ENCODE measurements around the gene ST6GALNAC2.
"Not testable (repeated sequence)": the region's sequence is repeated elsewhere in the genome, so short reads cannot be mapped to it uniquely, and the experiment has no call there.

ST6GALNAC2 gene

DNA sequence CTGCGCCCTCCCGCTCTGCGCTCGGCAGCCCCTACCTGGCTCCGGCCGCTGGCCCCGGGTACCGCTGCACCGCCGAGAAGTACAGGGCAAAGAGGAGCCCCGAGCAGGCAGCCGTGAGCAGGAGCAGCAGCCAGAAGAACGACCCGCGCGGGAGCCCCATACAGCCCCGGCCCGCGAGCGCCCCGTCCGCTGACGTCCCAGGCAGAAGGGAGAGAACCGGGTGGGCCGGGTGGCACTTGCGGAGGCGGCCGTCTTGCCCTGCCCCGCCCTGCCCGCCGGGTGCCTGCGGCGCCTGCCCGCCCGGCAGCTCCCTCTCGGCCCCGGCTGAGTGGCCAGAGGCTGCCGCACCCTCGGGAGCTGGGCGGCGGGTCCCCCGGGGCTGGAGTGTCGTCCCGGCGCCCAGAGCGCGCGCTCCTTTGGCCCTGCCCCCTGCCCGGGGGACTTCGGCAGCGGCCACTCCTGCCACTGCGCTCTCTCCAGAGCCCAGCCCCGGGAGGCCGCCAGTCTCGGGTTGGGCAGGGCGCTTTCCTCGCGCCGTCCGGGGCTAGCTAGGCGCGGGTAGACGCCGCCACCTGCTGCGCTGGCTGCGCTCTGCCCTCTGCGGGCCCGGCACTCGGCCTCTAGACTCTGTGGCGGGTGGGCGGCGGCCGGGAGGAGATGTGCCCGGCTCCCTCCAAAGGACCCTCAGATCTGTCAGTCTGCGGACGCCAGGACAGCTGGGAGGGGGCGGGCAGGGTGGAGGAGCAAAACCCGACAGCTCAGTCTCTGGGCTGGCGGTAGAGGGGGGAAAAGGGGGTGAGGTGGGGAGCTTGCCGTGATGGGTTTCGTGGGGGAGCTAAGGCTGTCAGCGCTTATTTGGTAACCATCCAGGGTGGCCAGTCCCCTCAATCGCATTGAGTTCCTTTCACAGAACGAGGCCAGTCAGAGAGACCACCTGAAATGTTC lies at the start of gene ST6GALNAC2:
Gene ST6GALNAC2 (minus strand): TSS at position 212 of the 945 bp plus-strand sequence. CDS start 52 bp downstream, at position 160.
- peak; percentile 56 for DNase-seq

DNA sequence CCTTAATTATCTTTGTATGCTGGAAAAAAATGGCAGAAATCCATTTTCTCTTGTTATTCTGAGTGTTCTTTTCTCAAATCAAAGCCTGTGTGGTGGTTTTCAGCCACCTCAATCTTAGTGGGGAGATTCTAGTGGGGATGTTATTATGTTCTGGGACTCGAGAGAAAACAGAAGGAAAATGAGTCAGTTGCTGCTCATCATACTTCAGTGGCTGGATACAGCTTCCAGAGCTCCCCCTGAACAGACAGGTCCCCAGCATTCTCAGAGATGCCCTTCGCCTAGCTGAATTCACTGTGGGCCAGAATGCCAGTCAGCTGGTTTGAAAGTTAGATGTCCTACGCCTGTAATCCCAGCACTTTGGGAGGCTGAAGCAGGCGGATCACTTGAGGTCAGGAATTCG lies 49.4 kb upstream of the ST6GALNAC2 start:
- DNase-seq = no peak

GRCh38 chr17:76633628-76634328 lies 48.1 kb upstream of the ST6GALNAC2 start:
- no peak for DNase-seq

GRCh38 chr17:76631821-76632565 lies 46.3 kb upstream of the ST6GALNAC2 start:
- no peak for DNase-seq

GRCh38 chr17:76630151-76630550 lies 44.5 kb upstream of the ST6GALNAC2 start:
- DNase-seq = no peak

DNA sequence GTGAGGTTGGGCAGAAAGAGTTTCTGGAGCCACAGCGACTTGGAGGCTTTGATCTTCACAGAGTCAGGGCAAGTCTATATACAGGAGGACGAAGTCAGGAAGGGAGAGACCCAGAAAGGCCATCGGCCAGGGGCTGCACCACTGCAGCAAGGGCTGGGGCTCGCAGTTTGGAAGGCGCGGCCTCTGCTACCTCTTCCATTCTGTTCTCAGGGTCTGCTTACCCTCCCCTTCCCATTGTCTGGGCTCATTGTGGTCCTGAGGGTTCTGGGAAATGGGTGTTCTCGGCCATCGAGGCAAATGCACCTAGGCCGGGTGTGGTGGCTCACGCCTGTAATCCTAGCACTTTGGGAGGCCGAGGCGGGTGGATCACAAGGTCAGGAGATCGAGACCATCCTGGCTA lies 41.9 kb upstream of the ST6GALNAC2 start:
- no peak for DNase-seq

- DNase-seq = no peak
Measured at GRCh38 chr17:76626442-76626841, 40.8 kb upstream of the ST6GALNAC2 start.

- no peak for DNase-seq
Measured at GRCh38 chr17:76625496-76625895, 39.8 kb upstream of the ST6GALNAC2 start.

GRCh38 chr17:76623271-76624146 lies 37.8 kb upstream of the ST6GALNAC2 start:
- peak; percentile 65 for DNase-seq

DNA sequence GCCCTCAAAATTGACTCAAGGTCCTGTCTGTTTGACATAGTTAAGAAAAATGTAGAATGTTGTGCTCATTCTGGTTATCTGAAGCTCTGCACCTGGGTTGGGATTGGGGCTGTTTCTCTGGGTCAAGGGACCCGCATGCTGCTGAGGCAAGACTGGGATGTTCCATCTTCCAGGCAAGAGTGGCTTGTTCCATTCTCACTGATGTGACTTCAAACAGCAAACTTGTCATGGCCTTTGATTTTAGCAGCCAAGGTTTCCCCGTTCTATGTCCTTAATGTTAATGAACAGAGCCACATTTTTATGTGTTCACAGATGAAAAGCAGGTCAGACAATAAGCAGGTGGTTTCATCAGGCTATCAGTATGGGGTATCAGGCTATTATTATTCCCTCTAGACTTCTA lies 32.2 kb upstream of the ST6GALNAC2 start:
- no peak for DNase-seq

- no peak for DNase-seq
Measured at GRCh38 chr17:76614912-76615617, 29.4 kb upstream of the ST6GALNAC2 start.

GRCh38 chr17:76614064-76614759 lies 28.6 kb upstream of the ST6GALNAC2 start:
- DNase-seq = not testable (repeated sequence)

DNA sequence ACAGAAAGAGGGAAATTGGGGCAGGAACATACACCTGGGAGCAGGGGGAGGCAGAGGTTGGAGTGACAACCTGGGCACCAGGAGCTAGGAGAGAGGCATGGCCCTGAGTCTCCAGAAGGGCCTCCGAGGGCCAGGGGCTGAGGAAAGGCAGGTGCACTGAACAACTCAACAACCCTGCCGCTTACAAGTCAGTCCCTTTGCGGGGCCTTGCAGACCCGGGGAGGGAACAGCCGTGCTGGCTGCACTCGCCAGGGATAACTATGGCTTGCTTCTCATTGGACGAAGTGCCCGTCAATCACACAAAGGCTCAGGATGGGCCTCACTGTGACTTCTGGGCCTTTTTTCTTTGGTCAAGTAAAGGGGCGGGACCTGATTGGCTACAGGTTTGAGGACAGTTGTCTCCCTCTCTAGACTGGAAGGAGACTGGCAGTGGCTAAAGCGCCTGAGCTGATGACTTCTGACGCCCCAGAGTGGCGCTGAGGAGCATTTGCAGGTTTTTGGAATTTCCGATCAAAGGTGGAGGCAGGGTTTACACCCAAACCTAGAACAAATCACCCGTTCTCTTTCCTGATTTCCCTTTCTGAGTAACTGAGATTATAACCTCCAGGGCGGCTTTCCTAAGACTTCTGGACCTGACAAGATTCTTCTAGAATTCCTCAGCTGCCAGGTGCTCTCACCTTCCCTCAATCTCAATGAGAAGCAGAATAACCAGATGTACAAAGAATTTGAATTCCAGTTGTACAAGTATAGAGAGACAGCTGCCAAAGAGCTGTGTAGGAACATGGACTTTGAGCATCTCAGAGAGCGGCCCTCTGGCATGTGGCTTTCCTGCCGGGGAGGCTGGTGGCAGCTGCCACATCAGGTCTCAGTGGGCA lies 27.6 kb upstream of the ST6GALNAC2 start:
- no peak for DNase-seq

- no peak for DNase-seq
Measured at GRCh38 chr17:76612465-76612864, 26.8 kb upstream of the ST6GALNAC2 start.

DNA sequence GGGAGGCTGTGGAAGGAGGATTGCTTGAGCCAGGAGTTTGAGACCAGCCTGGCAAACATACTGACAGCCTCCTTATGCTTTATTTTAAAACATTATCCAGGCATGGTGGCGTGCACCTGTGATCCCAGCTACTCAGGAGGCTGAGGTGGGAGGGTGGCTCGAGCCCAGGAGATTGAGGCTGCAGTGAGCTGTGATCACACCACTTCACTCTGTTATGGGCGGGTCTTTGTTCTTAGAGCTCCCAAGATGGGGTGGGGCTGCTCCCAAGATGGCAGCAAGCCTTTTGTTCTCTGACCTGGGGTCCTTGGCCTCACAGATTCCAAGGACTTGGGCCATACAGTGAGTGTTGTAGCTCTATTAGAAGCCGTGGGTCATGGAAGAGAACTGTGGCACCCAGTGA lies 26.1 kb upstream of the ST6GALNAC2 start:
- DNase-seq = no peak

DNA sequence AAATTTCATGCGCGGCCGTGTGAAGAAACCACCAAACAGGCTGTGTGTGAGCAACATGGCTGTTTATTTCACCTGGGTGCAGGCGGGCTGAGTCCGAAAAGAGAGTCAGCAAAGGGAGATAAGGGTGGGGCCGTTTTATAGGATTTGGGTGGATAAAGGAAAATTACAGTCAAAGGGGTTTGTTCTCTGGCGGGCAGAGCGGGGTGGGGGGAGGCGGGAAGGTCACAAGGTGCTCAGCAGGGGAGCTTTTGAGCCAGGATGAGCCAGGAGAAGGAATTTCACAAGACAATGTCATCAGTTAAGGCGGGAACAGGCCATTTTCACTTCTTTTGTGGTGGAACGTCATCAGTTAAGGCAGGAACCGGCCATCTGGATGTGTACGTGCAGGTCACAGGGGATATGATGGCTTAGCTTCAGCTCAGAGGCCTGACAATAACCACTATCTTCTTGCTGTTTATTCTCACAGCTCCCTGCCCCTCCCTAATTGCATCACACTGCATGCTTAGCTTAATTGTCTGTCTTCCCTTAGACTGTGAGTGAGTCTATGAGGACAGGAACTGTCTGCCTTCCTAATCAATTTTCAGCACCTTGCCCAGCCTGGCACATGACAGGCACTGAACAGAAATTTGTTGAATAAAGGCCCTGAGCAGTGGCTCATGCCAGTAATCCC lies 25.6 kb upstream of the ST6GALNAC2 start:
- not testable (repeated sequence) for DNase-seq

DNA sequence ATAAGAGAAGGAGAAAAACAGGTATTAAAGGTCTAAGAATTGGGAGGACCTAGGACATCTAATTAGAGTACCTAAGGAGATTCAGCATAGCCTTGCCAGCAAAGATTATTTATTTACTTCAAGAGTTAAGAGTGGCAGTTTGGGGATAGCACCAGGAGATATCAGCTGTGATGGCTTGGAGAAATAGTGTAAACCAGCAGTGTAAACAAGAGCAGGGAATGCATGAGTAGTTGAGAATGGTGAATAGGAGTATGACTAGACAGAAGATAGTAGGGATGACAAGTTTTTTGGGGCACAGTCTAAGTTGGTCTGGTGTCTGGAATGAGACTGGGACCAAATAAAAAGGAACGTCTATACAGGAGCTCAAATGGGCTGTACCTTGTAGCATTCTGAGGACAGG lies 21.0 kb upstream of the ST6GALNAC2 start:
- not testable (repeated sequence) for DNase-seq

DNA sequence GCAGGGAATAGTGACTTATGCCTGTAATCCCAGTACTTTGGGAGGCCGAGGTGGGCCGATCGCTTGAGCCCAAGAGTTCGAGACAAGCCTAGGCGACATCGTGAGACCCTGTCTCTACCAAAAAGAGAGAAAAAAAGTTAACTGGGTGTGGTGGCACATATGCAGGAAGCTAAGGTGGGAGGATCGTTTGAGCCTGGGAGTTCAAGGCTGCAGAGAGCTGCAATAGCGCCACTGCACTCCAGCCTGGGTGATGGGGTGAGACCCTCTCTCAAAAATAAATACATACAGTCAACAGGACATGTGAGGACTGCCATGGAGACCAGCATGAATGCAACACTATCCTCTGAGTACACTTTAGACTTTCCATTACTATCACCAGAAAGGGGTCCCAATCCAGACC lies 15.4 kb upstream of the ST6GALNAC2 start:
- no peak for DNase-seq

Data from T1000 (cell line).